Mammary epithelial cell (primary cell): Measurements from ENCODE around the gene CSTPP1.

ENCODE experiments used
- CTCF ChIP-seq, 2 donors: IDR thresholded peaks in 1 of 2; conservative IDR thresholded peaks in 1 of 2; 2 replicates each; pipeline ENCODE4 v1.5.1; 2011 to 2012; ENCODE audit warnings: inconsistent platforms in 2 of 2, low read length in 2 of 2, mild to moderate bottlenecking in 2 of 2, control low read depth in 1 of 2, low read depth in 1 of 2; ENCODE audit not compliant: insufficient read depth in 1 of 2; ENCODE audit errors: extremely low read depth in 1 of 2
- EZH2 ChIP-seq: IDR thresholded peaks from 2 replicates; pipeline ENCODE4 v1.6.1; 2012; ENCODE audit warnings: low read length, inconsistent platforms, borderline replicate concordance

- TF ChIP-seq CTCF (conservative IDR thresholded peaks at IDR 0.05 in 1 of 2, IDR thresholded peaks at IDR 0.05 in 1 of 2; ENCODE audit: extremely low read depth in 1 of 2, insufficient read depth in 1 of 2, low read depth in 1 of 2, low read length in 2 of 2) (no peak), EZH2 (no peak)
Measured at GRCh38 chr11:47001781-47002181, 65.2 kb downstream of the CSTPP1 start.
